ENCODE results near the gene IL4. TPM values are rescaled to one million over a fixed set of nuclear protein-coding genes. Genes with fewer than 3 reads are reported as not detected.

IL4 gene
- total RNA-seq, 4 donors from 2014 or later, result not detected

DNA sequence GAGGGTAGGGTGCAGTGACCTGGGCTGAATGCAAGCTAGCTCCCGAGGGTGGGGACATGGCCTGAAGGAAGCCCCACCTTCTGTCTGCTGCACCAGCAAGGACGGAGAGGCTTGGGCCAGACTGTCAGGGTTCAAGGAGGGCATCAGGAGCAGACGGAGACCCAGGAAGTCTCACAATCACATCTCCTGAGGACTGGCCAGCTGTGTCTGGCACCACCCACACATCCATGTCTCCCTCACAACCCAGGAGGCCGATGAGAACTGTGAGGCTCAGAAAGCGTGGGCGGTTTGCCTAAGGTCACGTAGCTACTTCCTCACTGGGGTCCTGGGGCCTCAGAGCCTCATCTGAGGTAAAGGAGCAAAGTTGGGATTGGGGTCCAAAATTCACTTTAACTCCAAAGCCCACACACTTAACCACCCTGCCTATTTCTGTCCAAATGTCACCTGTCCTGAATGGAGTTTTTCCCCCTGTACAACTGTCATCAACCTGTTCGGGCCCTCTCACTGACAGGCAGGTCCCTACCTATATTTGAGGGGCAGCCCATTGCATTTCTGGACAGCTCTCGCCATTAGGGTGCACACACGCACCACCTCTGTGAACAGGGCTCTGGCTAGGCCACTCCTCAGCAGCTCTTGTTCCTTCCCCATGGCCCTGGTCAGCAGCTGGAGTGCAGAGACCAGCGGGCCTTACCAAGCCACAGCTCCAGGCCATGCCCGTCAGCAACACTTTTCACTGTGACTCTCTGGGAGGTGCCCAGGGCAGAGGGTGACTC, 12.4 kb upstream of the IL4 start:
- no peak overlapping the region for H3K27ac ChIP-seq (replicated peaks in 1 of 4)
- 94% methylated on average over 7 of the region's 12 CpGs for WGBS
- intact Hi-C loops (cut with DNase I), result no loop called here
- peaks cover 3 to 7% (median 5%) of the 10 kb centered on the region in 4 donors for H3K4me1 ChIP-seq
- H3K36me3 ChIP-seq, result no peaks in the 10 kb centered on the region
- TF ChIP-seq, protein P1, sequence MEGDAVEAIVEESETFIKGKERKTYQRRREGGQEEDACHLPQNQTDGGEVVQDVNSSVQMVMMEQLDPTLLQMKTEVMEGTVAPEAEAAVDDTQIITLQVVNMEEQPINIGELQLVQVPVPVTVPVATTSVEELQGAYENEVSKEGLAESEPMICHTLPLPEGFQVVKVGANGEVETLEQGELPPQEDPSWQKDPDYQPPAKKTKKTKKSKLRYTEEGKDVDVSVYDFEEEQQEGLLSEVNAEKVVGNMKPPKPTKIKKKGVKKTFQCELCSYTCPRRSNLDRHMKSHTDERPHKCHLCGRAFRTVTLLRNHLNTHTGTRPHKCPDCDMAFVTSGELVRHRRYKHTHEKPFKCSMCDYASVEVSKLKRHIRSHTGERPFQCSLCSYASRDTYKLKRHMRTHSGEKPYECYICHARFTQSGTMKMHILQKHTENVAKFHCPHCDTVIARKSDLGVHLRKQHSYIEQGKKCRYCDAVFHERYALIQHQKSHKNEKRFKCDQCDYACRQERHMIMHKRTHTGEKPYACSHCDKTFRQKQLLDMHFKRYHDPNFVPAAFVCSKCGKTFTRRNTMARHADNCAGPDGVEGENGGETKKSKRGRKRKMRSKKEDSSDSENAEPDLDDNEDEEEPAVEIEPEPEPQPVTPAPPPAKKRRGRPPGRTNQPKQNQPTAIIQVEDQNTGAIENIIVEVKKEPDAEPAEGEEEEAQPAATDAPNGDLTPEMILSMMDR (IDR thresholded peaks at IDR 0.05), result no peak
- TF ChIP-seq POLR2AphosphoS5 (IDR thresholded peaks at IDR 0.05), result no peak
- no peak for TF ChIP-seq EP300 (IDR thresholded peaks at IDR 0.05)
- no peaks in the 10 kb centered on the region for H3K9me3 ChIP-seq
- no peak for DNase-seq (ENCODE audit: extremely low spot score)
- peaks cover 0 to 29% (median 6%) of the 10 kb centered on the region in 4 donors for H3K27me3 ChIP-seq
- H3K4me3 ChIP-seq, result no peak overlapping the region

DNA sequence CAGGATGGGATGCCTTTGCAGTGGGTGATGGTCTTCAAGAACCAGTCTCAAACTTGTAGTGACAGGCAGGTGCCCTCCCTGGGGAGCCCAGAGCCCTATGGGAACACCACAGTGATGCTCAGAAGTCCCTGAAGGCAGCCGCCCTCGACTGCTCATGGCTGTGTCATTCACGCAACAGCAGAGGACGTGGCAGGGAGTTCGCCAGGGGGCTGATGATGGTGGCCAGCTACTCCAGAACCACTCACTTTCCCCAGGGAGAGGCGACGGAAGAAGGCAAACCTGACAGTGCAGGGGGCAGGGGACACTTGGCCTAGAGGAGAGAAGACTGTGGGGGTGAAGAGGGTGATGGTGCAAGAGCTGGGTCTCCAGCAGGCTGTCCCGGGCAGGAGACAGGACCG, 11.8 kb upstream of the IL4 start:
- DNase-seq (ENCODE audit: extremely low spot score), result no peak
- Histone ChIP-seq H3K9me3 (no peaks in the 10 kb centered on the region), H3K36me3 (no peaks in the 10 kb centered on the region), H3K4me3 (no peak overlapping the region), H3K27ac (replicated peaks in 1 of 4) (no peak overlapping the region), H3K27me3 (peaks cover 0 to 24% (median under 1%) of the 10 kb centered on the region in 4 donors), H3K4me1 (peaks cover 0 to 2% (median 0%) of the 10 kb centered on the region in 4 donors)
- TF ChIP-seq POLR2A (IDR thresholded peaks at IDR 0.05; ENCODE audit: low read depth), result no peak
- no peak for TF ChIP-seq POLR2AphosphoS5 (IDR thresholded peaks at IDR 0.05)
- TF ChIP-seq, protein P1 (IDR thresholded peaks at IDR 0.05), result no peak
- no peak for TF ChIP-seq EP300 (IDR thresholded peaks at IDR 0.05)
- over 99% methylated on average over 9 of the region's 9 CpGs for WGBS
- intact Hi-C loops (cut with DNase I), result no loop called here

DNA sequence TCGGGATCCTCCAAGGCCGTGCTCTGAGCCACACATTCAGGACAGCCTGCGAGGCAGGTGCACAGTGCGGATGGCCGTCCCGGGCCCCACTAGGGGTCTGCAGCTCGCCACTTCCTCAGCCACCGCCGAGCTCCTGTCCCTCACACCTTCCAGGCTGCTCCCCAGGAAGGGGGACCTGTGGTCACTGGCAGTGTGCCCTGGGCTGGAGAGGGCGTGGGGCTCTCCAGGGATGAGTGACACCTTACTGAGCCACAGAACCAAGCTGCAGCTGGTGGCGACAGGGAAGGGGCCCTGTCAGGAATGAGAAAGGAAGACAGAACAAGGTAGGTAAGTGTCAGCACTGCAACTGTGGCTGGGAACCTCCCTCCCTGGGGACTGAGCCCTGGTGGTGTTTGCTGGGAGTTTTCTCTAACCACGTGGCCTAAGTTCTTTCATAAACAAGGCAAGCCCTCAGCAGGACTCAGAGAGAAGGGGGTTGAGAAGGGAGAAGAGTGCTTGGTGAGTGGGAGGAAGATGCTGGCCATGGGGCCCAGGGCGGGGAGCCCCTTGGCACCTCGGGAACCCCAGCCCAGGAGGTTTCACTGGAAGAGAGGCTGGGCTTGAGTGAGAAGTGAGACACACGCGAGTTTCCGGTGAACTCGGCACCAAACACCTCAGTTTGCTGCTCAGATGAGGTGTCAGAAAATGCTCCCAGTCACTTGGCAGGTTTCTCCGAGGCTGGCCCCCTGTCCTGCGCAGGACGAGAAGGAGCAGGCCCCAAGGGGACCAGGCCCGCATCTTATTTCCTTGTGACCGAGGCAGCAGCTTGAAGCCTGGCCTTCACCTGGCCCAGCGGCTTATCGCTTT, 10.6 kb upstream of the IL4 start:
- no peak for TF ChIP-seq POLR2A (IDR thresholded peaks at IDR 0.05; ENCODE audit: low read depth)
- TF ChIP-seq, protein P1 (IDR thresholded peaks at IDR 0.05), result no peak
- no peak for TF ChIP-seq POLR2AphosphoS5 (IDR thresholded peaks at IDR 0.05)
- no peak for TF ChIP-seq EP300 (IDR thresholded peaks at IDR 0.05)
- Histone ChIP-seq H3K9me3 (no peaks in the 10 kb centered on the region), H3K36me3 (no peaks in the 10 kb centered on the region), H3K4me1 (no peaks in the 10 kb centered on the region), H3K27me3 (peaks cover 0 to 14% (median 0%) of the 10 kb centered on the region in 4 donors), H3K4me3 (no peak overlapping the region), H3K27ac (replicated peaks in 1 of 4) (no peak overlapping the region)
- intact Hi-C loops (cut with DNase I), result no loop called here
- WGBS, result 76% methylated on average over 25 of the region's 25 CpGs
- no peak for DNase-seq (ENCODE audit: extremely low spot score)

DNA sequence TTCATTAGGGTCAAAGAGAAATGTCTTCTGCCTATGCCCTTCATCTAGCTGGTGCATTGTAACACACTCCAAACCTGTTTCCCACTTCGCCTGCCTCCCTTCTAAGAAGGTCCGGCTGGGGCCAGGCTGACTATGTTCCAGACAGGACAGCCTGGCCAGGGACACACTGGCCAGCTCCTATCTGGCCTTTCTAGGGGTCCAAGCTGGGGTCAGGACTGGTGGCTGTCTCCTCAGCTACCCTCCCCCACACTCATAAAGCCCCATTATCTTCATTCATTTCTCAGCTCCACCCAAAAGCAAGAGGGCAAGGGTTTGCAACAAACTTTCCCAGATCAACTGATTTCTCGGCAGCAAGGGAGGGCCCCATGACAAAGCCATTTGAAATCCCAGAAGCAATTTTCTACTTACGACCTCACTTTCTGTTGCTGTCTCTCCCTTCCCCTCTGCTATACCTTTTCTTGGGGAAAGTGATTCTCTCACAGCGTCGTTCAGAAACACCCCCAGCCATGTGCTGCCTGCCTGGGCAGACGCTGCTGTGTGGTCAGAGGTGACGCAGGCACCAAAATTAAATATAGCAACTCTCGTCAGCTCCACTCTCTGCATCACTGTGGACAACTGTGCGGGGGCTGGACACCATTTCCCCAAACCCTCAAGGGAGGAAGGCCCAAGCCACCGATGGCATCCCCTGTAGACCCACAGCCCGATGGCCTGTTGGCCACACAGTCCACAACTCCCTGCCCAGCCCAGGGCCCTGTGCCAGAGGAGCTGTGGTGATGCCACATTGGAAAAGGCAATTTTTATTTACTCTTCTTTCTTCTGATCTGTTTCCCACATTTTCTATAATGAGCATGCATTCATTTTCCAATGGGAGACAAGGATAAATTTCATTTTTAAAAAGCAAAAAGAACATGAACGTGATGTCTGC, 9.8 kb upstream of the IL4 start:
- no peak overlapping the region for H3K27ac ChIP-seq (replicated peaks in 1 of 4)
- H3K36me3 ChIP-seq, result no peaks in the 10 kb centered on the region
- no peak for TF ChIP-seq POLR2AphosphoS5 (IDR thresholded peaks at IDR 0.05)
- no peak for TF ChIP-seq POLR2A (IDR thresholded peaks at IDR 0.05; ENCODE audit: low read depth)
- TF ChIP-seq, protein P1 (IDR thresholded peaks at IDR 0.05), result no peak
- intact Hi-C loops (cut with DNase I), result no loop called here
- H3K4me1 ChIP-seq, result no peaks in the 10 kb centered on the region
- DNase-seq (ENCODE audit: extremely low spot score), result no peak
- no peak overlapping the region for H3K4me3 ChIP-seq
- no peaks in the 10 kb centered on the region for H3K9me3 ChIP-seq
- WGBS, result 86% methylated on average over 13 of the region's 13 CpGs
- H3K27me3 ChIP-seq, result peaks cover 0 to 9% (median 0%) of the 10 kb centered on the region in 4 donors

All from esophagus muscularis mucosa (tissue), 4 donors.